Muscle layer of duodenum (tissue), 2 donors: ENCODE results near the gene RXFP4.
A peak's percentile ranks its signal among the peaks of the same experiment; 100 is the strongest.
"Not testable (repeated sequence)": the region's sequence is repeated elsewhere in the genome, so short reads cannot be mapped to it uniquely, and the experiment has no call there.

Experiments used
- H3K27ac ChIP-seq: one replicate; pipeline ENCODE4 v1.7.0; 2013; ENCODE audit warnings: mild to moderate bottlenecking, low read length
- H3K27me3 ChIP-seq: one replicate; pipeline ENCODE4 v1.7.0; 2013; ENCODE audit warnings: low read depth, mild to moderate bottlenecking, control low read depth, low read length
- H3K36me3 ChIP-seq, 2 donors: one replicate each; pipeline ENCODE4 v1.7.0; 2013; ENCODE audit warnings: low read length in 2 of 2, control low read depth in 1 of 2, mild to moderate bottlenecking in 1 of 2; ENCODE audit not compliant: insufficient read depth in 2 of 2, control insufficient read depth in 1 of 2
- H3K4me1 ChIP-seq, 2 donors: one replicate each; pipeline ENCODE4 v1.7.0; 2013; ENCODE audit warnings: low read length in 2 of 2, mild to moderate bottlenecking in 2 of 2, control low read depth in 1 of 2, moderate library complexity in 1 of 2; ENCODE audit not compliant: insufficient read depth in 2 of 2, control insufficient read depth in 1 of 2
- H3K4me3 ChIP-seq, 2 donors: one replicate each; pipeline ENCODE4 v1.7.0; 2013; ENCODE audit warnings: low read length in 2 of 2, low read depth in 1 of 2, mild to moderate bottlenecking in 1 of 2
- H3K9me3 ChIP-seq, 2 donors: one replicate each; pipeline ENCODE4 v1.7.0; 2013; ENCODE audit warnings: low read length in 2 of 2, control low read depth in 1 of 2, mild to moderate bottlenecking in 1 of 2; ENCODE audit not compliant: control insufficient read depth in 1 of 2
- donor health status: healthy.

Gene RXFP4

GRCh38 chr1:155940993-155941844 is at the start of gene RXFP4:
TSS of gene RXFP4 (plus strand) at chr1:155941638. CDS start at chr1:155941710, 72 bp downstream.
- Histone ChIP-seq H3K36me3 (peaks cover 0 to under 1% of the 10 kb centered on the region in 2 donors), H3K9me3 (no peaks in the 10 kb centered on the region), H3K4me1 (peaks cover 22 to 27% of the 10 kb centered on the region in 2 donors), H3K4me3 (peak within 1 kb of the TSS in 1 of 2 donors; percentile 26), H3K27ac (peak within 1 kb of the TSS; percentile 90), H3K27me3 (no peaks in the 10 kb centered on the region)

- Histone ChIP-seq H3K27ac (peak overlapping the region; percentile 62), H3K36me3 (peaks cover 4 to 28% of the 10 kb centered on the region in 2 donors), H3K9me3 (no peaks in the 10 kb centered on the region), H3K4me1 (no peaks in the 10 kb centered on the region), H3K4me3 (no peak overlapping the region), H3K27me3 (no peaks in the 10 kb centered on the region)
Measured at GRCh38 chr1:155892796-155893195, 48.6 kb upstream of the RXFP4 start.

- H3K27ac ChIP-seq = peak overlapping the region; percentile 62
- no peaks in the 10 kb centered on the region for H3K9me3 ChIP-seq
- H3K4me3 ChIP-seq = no peak overlapping the region
- H3K4me1 ChIP-seq = no peaks in the 10 kb centered on the region
- H3K27me3 ChIP-seq = no peaks in the 10 kb centered on the region
- peaks cover 5 to 28% of the 10 kb centered on the region in 2 donors for H3K36me3 ChIP-seq
Measured at GRCh38 chr1:155893389-155894142, 47.9 kb upstream of the RXFP4 start.

- not testable (repeated sequence) for H3K9me3 ChIP-seq, H3K4me3 ChIP-seq, H3K27ac ChIP-seq, H3K27me3 ChIP-seq, H3K4me1 ChIP-seq
- H3K36me3 ChIP-seq = peaks cover 25 to 42% of the 10 kb centered on the region in 2 donors
Measured at GRCh38 chr1:155895617-155896016, 45.8 kb upstream of the RXFP4 start.

- H3K4me3 ChIP-seq, H3K27ac ChIP-seq, H3K27me3 ChIP-seq, H3K4me1 ChIP-seq, H3K9me3 ChIP-seq: not testable (repeated sequence)
- H3K36me3 ChIP-seq = peaks cover 27 to 50% of the 10 kb centered on the region in 2 donors
Measured at GRCh38 chr1:155896476-155896875, 45.0 kb upstream of the RXFP4 start.

- Histone ChIP-seq H3K27me3 (no peaks in the 10 kb centered on the region), H3K4me1 (no peaks in the 10 kb centered on the region), H3K4me3 (no peak overlapping the region), H3K36me3 (peaks cover 27 to 58% of the 10 kb centered on the region in 2 donors), H3K27ac (no peak overlapping the region), H3K9me3 (no peaks in the 10 kb centered on the region)
Measured at GRCh38 chr1:155897746-155898145, 43.7 kb upstream of the RXFP4 start.

- Histone ChIP-seq H3K36me3 (peaks cover 31 to 58% of the 10 kb centered on the region in 2 donors), H3K9me3 (no peaks in the 10 kb centered on the region), H3K4me3 (no peak overlapping the region), H3K27ac (no peak overlapping the region), H3K27me3 (no peaks in the 10 kb centered on the region), H3K4me1 (no peaks in the 10 kb centered on the region)
Measured at GRCh38 chr1:155898888-155899287, 42.5 kb upstream of the RXFP4 start.

- H3K9me3 ChIP-seq = no peaks in the 10 kb centered on the region
- no peaks in the 10 kb centered on the region for H3K4me1 ChIP-seq
- H3K36me3 ChIP-seq = peaks cover 39 to 66% of the 10 kb centered on the region in 2 donors
- no peak overlapping the region for H3K27ac ChIP-seq
- no peak overlapping the region for H3K4me3 ChIP-seq
- H3K27me3 ChIP-seq = no peaks in the 10 kb centered on the region
Measured at GRCh38 chr1:155899683-155900082, 41.8 kb upstream of the RXFP4 start.

GRCh38 chr1:155900161-155900560 is 41.3 kb upstream of the RXFP4 start:
- H3K27ac ChIP-seq = no peak overlapping the region
- no peaks in the 10 kb centered on the region for H3K9me3 ChIP-seq
- H3K27me3 ChIP-seq = no peaks in the 10 kb centered on the region
- H3K4me1 ChIP-seq = no peaks in the 10 kb centered on the region
- peaks cover 42 to 70% of the 10 kb centered on the region in 2 donors for H3K36me3 ChIP-seq
- H3K4me3 ChIP-seq = no peak overlapping the region

- H3K4me1 ChIP-seq = no peaks in the 10 kb centered on the region
- peaks cover 37 to 56% of the 10 kb centered on the region in 2 donors for H3K36me3 ChIP-seq
- H3K27me3 ChIP-seq = no peaks in the 10 kb centered on the region
Measured at GRCh38 chr1:155904261-155904660, 37.2 kb upstream of the RXFP4 start.

GRCh38 chr1:155909894-155910293 is 31.5 kb upstream of the RXFP4 start:
- Histone ChIP-seq H3K27ac (peak overlapping the region; percentile 96), H3K27me3 (no peaks in the 10 kb centered on the region), H3K4me1 (peaks cover 8 to 10% of the 10 kb centered on the region in 2 donors), H3K36me3 (peaks cover 27 to 35% of the 10 kb centered on the region in 2 donors), H3K9me3 (no peaks in the 10 kb centered on the region), H3K4me3 (peak overlapping the region; percentile 77 to 96)

More at GRCh38 chr1:155904261-155904660, 37.2 kb upstream of the RXFP4 start:
- H3K4me3 ChIP-seq = no peak overlapping the region
- H3K27ac ChIP-seq = no peak overlapping the region
- H3K9me3 ChIP-seq = no peaks in the 10 kb centered on the region
